Mesothelial cell of epicardium (in vitro differentiated cells): ENCODE data around the gene IRF9. TPM values are rescaled to one million over a fixed set of nuclear protein-coding genes. Genes with fewer than 3 reads are reported as not detected.

Source experiments
- DNase-seq, 2 experiments: peaks; one replicate each; pipeline ENCODE4 v3.0.0; 2021; ENCODE audit warnings: low spot score in 2 of 2; ENCODE audit not compliant: unreplicated experiment in 2 of 2
- H3K27ac Mint-ChIP-seq: 2 replicates; pipeline ENCODE4 v1.8.0; 2021; ENCODE audit warnings: mixed read lengths
- H3K27me3 Mint-ChIP-seq: 2 replicates; pipeline ENCODE4 v1.8.0; 2021; ENCODE audit warnings: low read depth, mixed read lengths
- H3K36me3 Mint-ChIP-seq: 2 replicates; pipeline ENCODE4 v1.8.0; 2021; ENCODE audit warnings: mixed read lengths
- H3K4me1 Mint-ChIP-seq: 2 replicates; pipeline ENCODE4 v1.8.0; 2021; ENCODE audit warnings: mixed read lengths
- H3K4me3 Mint-ChIP-seq: 2 replicates; pipeline ENCODE4 v1.8.0; 2021; ENCODE audit warnings: mild to moderate bottlenecking, moderate library complexity, mixed read lengths
- H3K9me3 Mint-ChIP-seq: 2 replicates; pipeline ENCODE4 v1.8.0; 2021; ENCODE audit warnings: mixed read lengths
- CTCF ChIP-seq: fragments of 200-600 bp; sonication (generic); IDR thresholded peaks from one replicate; pipeline ENCODE4 v1.5.0; 2021; ENCODE audit warnings: antibody characterized with exemption; ENCODE audit not compliant: unreplicated experiment
- total RNA-seq: library from RNA; stranded (reverse); gene quantifications from 3 replicates; pipeline ENCODE4 v1.2.1, GENCODE V29; 2021

Gene IRF9
- total RNA-seq, 1 donor from 2014 or later, result 274 TPM

- H3K9me3 Mint-ChIP-seq, result no peaks in the 10 kb centered on the region
- DNase-seq, result peak; percentile 86 to 92
- peak within 1 kb of the TSS; percentile 83 for H3K4me3 Mint-ChIP-seq
- no peak for TF ChIP-seq CTCF
- H3K27ac Mint-ChIP-seq, result peak within 1 kb of the TSS; percentile 94
- H3K36me3 Mint-ChIP-seq, result peaks cover 27% of the 10 kb centered on the region
- no peaks in the 10 kb centered on the region for H3K27me3 Mint-ChIP-seq
- peaks cover 43% of the 10 kb centered on the region for H3K4me1 Mint-ChIP-seq
Observed at GRCh38 chr14:24171422-24172260, 10.6 kb downstream of the IRF9 start, which contains the start of gene REC8. REC8 (plus strand) TSS chr14:24172080; CDS start chr14:24172553, 473 bp downstream.

DNA sequence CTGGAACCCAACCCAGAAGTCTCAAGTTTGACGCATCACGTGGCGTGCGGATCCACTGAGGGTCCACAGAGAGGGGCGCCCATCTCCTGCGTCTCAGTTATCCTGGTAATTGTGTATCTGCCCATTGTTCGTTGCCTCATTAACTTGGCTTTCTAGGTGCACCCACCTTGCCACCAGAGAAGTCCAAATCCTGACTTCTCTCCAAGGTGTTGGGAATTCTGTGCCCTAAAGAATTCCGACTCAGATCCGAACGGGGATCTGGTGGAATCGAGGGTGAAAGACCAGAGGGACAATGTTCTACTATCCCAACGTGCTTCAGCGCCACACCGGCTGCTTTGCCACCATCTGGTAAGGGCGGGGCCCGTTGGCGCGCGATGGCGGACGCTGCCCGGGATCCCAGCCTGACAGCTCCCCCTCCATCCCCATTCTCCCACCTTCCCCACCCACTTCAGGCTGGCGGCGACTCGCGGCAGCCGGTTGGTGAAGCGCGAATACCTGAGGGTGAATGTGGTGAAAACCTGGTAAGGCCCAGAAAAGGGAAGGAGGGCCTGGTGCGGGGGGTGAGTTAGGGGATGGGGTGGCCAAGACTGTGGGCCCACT, 11.3 kb downstream of the IRF9 start:
- Mint-ChIP-seq H3K4me3 (peak overlapping the region; percentile 83), H3K27me3 (no peaks in the 10 kb centered on the region), H3K4me1 (peaks cover 48% of the 10 kb centered on the region), H3K9me3 (no peaks in the 10 kb centered on the region), H3K27ac (peak overlapping the region; percentile 94), H3K36me3 (peaks cover 27% of the 10 kb centered on the region)
- DNase-seq, result no peak
- no peak for TF ChIP-seq CTCF

DNA sequence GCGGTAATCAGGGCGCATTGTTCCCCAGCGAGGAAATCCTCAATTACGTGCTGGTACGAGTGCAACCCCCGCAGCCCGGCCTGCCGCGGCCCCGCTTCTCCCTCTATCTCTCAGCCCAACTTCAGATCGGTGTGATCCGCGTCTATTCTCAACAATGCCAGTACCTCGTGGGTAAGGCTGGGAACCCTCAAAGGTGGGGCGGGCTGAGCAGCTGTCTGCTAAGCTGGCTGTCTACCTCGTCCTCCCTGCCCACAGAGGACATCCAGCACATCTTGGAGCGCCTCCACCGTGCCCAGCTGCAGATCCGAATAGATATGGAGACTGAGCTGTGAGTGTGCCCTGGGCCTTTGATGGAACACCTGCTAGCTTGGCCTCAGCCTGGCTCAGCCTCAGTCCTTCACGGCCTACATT, 11.8 kb downstream of the IRF9 start:
- Mint-ChIP-seq H3K4me1 (peaks cover 50% of the 10 kb centered on the region), H3K27ac (peak overlapping the region; percentile 94), H3K9me3 (no peaks in the 10 kb centered on the region), H3K27me3 (no peaks in the 10 kb centered on the region), H3K4me3 (peak overlapping the region; percentile 83), H3K36me3 (peaks cover 25% of the 10 kb centered on the region)
- DNase-seq, result no peak
- TF ChIP-seq CTCF, result no peak

GRCh38 chr14:24176599-24176998, 15.5 kb downstream of the IRF9 start:
- Mint-ChIP-seq H3K27ac (peak overlapping the region; percentile 82), H3K4me3 (no peak overlapping the region), H3K4me1 (peaks cover 47% of the 10 kb centered on the region), H3K9me3 (no peaks in the 10 kb centered on the region), H3K36me3 (peaks cover 26% of the 10 kb centered on the region), H3K27me3 (no peaks in the 10 kb centered on the region)
- DNase-seq, result no peak
- no peak for TF ChIP-seq CTCF

GRCh38 chr14:24177041-24177825, 16.2 kb downstream of the IRF9 start:
- H3K27me3 Mint-ChIP-seq, result no peaks in the 10 kb centered on the region
- peak overlapping the region; percentile 30 for H3K4me3 Mint-ChIP-seq
- DNase-seq, result no peak
- H3K4me1 Mint-ChIP-seq, result peaks cover 43% of the 10 kb centered on the region
- H3K9me3 Mint-ChIP-seq, result no peaks in the 10 kb centered on the region
- H3K36me3 Mint-ChIP-seq, result peaks cover 26% of the 10 kb centered on the region
- no peak for TF ChIP-seq CTCF
- peak overlapping the region; percentile 82 for H3K27ac Mint-ChIP-seq
